Measurements from ENCODE around the gene SLC16A3.
A peak's percentile ranks its signal among the peaks of the same experiment; 100 is the strongest.
"Not testable (repeated sequence)": the region's sequence is repeated elsewhere in the genome, so short reads cannot be mapped to it uniquely, and the experiment has no call there.

The SLC16A3 gene

DNA sequence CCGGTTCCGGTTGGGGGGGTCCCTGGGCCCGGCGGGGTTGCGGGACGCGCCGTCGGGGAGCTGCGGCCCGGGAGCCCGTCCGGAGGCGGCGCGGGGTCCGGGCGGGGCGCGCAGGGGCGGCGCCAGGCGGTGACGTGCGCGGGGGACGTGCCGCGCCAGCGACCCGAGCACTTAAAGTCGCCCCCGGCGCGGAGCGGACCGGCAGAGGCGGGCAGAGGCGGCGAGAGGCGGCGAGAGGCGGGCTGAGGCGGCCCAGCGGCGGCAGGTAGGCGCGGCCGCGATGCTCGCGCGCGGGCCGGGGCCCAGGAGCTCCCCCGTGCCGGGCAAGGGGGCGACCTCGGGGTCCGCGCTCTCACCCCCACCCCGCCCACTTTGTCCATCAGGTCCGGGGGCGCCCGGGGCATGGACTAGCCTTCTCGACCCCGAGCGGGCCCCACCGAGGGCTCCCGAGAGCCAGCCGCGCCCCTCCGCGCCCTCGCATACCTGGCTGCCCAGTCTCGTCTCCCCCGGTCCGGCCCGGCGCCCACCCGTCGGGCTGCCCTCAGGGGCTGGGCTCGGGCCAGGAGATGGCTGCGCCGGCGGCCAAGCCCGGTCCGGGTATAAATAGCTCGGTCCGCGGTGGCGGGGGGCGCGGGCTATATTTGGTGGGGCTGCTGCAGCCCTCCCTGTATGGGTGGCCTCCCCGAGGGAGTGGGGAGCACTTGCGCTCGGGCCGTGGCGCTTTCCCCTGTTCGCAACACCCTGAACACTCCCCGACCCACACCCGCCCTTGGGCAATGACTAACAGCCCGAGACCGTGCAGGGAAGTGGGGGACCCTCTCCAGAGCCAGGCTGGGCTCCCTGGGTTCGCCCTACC lies at the start of gene SLC16A3:
TSS of gene SLC16A3 (plus strand) at position 201 of the 856 bp plus-strand sequence. CDS start 6,967 bp downstream, outside the sequence.
- peak; percentile 74 for DNase-seq (ENCODE audit: low read depth)

DNA sequence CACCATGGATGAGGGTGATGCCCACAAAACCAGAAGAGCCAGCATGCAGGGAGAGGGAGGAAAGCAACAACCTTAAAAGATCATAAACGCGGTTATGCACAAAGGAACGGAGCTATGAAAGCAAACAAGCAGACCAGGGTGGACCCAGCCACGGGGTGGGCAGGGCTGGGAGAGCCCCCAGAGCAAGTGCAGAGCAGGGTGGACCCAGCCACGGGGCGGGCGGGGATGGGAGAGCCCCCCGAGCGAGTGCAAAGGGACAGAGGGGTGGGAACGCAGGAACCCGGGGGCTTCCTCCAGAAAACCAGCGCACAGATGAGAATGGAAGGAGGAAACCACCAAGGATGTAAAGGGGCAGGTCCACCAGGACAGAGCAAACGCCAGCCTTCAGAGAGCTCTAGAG lies 49.4 kb upstream of the SLC16A3 start:
- DNase-seq (ENCODE audit: low read depth): no peak

DNA sequence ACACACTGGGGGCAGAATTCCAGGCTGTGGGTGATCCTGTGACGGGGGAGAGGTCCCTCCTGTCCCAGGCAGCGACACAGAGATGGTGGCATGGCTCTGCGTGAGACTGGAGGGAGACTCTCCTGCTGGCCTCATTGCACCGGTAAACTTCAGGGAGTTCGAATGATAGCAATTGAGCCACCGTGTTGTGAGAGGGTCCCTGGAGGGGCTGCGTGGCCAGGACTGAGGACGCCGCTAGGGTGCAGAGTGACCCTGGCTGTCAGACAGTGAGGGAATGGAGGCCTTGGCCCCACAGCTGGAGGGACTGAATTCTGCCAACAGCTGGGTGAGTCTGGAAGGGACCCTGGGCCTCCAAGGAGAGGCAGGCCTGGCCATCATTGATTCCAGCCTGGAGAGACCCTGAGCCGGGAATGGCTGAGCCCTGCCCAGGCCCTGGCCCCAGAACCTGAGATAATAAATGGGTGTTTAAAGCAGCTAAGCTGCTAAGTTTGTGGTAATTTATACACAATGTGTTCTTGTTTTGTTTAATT lies 48.8 kb upstream of the SLC16A3 start:
- DNase-seq (ENCODE audit: low read depth): no peak

DNA sequence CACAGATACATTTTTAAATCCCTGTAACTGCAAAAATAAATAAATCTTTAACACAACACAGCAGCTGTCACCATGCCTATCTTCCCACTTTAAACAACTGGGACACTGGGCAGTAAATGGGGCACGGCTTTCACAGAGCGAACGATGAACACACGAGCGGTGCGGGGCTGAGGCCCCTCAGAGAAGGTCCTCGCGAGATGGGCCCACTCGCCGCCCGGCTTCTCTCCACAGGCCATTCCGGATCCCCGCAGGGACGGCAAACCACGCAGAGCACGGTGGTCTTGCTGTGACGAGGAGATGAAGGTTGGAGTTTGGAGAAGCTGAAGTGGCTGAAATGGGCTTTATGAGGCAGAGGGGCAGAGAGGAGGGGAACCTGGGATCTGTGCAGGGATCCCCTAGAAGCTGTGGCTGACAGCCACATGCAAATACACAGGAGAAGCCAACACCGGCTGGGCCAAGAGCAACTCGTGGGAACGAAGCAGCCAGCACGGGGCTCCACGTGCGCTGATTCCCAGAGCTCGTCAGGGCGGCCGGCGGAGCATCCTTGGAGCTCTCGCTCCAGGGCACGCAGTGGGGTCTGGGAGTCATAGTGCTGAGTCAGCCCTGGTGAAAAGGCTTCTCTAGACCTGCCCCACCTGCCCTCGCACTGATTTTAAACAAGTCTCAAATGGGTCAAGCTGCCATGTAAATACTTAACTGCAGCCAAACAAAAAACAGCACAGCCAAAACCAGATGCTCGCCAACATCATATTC lies 47.9 kb upstream of the SLC16A3 start:
- DNase-seq (ENCODE audit: low read depth): peak; percentile 3

DNA sequence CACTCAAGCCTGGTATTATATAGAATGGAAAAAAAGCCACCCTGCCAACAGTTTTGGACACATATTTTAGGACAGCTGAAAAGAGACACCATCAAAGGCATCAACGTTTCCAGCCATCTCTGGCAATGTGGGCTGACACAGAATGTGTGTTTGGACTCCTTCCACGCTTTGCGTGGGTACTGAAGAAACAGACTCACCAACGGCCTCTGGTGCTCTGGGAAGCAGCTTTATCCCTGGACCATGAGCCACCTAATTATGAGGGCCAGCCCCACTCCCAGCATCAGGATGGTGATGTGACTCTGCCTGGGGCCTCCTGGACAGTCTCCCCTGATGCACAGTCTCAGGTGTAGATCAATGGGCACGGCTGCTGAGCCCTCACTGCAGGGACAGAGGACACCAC lies 44.1 kb upstream of the SLC16A3 start:
- DNase-seq (ENCODE audit: low read depth): no peak

DNA sequence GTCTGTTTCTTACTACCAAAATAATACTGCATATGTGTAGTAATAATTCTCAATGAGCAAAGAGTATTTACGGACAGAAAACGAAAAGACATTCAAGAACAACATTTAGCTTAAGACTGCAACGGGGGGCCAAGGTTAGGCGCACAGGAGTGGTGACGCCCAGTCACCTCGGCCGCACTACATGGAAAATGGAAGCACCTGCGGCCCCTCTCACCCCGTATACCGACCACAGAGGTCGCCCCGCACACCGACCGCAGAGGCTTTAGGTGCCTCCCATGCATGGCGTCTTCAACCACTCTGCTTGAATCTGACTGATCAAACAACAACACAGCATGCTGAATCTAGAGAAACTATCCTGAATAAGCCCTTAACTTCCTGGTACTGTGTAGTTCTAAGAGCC lies 42.6 kb upstream of the SLC16A3 start:
- DNase-seq (ENCODE audit: low read depth): no peak

DNA sequence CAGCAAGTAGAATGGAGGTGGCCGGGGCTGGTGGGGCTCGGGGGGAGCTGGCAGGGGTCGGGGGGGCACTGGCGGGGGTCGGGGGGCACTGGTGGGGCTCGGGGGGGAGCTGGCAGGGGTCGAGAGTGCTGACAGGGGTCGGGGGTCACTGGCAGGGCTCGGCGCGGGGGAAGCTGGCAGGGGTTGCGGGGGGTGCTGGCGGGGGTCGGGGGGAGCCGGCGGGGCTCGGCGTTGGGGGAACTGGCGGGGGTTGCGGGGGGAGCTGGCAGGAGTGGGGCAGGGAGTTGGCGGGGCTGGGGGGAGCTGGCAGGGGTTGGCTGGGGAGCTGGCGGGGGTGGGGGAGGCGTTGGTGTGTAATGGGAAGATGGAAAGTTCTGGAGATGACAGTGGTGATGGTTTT lies 41.3 kb upstream of the SLC16A3 start:
- DNase-seq (ENCODE audit: low read depth): no peak

DNA sequence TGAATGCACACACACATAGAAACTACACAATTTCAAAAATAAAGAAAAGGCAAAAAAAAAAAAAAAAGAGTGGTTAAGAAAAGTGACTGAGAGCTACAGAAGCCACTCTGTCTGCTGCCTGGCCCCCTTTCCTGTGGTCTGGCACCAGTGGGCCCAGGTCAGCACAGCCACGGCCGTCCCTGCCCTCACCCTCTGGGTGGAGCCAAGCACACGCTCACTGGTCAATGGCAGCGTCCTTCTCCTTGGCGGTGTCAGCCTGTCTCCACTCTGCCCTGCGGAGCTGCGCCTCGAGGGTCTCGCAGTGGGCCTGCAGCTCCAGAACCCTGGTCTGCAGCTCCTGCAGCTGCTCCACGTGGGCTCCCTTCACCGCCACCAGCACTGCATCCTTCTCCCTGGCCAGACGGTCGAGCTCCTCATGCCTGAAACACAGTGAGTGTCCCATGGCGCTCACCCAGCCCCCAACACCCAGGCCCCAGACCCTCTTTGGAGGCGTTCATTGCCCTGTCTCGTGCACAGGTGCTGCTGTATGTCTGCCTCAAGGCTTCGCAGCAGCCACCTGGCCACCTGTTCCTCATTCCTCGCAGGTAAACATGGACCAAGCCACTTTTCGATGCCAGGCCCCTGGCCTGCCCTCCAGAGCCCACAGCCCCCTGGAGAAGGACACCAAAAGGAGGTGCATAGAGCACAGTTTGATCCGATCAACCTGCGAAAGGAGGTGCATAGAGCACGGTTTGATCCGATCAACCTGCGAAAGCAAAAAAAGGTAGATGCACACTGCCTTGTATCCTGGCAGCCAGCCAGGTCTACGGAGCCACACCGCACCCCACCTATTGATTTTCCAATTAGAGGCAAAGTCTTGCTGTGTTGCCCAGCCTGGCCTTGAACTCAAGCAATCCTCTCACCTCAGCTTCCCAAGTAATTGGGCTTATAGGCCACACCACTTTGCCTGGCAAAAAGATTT lies 40.6 kb upstream of the SLC16A3 start:
- no peak for DNase-seq (ENCODE audit: low read depth)

DNA sequence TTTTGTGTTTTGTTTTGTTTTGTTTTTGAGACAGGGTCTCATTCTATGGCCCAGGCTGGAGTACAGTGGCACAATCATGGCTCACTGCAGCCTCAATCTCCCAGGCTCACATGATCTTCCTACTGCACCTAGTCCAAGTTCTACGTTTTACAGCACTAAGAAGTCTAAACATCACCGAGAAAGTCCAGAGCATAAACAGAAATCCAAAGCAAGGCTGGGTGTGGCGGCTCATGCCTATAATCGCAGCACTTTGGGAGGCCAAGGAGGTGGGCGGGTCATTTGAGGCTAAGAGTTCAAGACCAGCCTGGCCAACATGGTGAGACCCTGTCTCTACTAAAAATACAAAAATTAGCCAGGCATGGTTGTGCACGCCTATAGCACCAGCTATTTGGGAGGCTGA lies 35.8 kb upstream of the SLC16A3 start:
- not testable (repeated sequence) for DNase-seq (ENCODE audit: low read depth)

DNA sequence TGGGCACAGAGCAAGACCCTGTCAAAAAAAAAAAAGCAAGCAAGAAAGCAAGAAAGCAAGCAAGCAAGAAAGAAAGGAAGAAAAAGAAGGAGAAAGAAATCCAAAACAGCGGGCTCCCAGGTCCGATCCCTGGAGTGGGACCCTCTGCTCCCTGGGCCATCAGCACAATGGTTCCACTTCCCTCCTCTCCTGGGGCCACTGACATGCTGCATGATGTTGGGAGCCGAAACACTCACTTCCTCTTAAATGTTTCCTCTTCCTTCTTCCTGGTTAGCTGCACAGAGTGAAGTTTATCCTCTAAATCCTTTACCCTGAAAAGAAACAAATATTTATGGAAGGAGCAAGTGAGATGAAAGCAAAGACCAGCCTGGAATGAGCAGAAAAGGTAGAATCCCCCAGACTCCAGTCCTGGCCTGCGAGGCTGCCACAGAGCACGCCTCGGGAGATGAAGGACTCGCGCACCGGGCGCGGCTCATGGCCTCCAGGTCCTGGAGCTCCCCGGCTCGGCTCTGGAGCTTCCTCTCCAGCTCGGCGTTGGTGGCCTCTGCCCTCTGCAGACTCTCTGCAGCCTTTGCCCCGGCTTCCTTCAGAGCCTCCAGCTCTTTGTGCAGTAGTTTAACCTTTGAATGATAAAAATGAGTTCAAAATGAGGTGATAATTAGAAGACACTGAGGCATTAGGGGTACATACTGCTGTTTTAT lies 35.2 kb upstream of the SLC16A3 start:
- no peak for DNase-seq (ENCODE audit: low read depth)

DNA sequence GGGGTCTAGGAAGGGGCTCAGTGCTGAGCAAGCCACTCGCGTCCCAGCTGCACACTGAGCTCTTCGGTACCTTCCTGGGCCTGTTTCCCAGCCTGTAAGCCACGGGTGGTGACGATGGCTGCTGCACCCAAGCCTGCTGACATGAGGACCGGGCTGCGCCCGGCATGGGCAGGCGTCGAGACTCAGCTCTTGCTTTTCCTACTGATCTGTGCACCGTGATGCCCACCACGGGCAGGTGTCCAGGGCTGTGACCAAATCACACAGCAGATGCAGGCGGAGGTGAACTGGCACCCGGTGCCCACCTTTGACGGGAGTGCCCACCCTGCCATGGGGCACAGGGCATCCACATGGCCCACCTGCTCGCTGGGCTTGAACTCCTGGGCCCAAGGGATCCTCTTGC lies 34.1 kb upstream of the SLC16A3 start:
- DNase-seq (ENCODE audit: low read depth): no peak

DNA sequence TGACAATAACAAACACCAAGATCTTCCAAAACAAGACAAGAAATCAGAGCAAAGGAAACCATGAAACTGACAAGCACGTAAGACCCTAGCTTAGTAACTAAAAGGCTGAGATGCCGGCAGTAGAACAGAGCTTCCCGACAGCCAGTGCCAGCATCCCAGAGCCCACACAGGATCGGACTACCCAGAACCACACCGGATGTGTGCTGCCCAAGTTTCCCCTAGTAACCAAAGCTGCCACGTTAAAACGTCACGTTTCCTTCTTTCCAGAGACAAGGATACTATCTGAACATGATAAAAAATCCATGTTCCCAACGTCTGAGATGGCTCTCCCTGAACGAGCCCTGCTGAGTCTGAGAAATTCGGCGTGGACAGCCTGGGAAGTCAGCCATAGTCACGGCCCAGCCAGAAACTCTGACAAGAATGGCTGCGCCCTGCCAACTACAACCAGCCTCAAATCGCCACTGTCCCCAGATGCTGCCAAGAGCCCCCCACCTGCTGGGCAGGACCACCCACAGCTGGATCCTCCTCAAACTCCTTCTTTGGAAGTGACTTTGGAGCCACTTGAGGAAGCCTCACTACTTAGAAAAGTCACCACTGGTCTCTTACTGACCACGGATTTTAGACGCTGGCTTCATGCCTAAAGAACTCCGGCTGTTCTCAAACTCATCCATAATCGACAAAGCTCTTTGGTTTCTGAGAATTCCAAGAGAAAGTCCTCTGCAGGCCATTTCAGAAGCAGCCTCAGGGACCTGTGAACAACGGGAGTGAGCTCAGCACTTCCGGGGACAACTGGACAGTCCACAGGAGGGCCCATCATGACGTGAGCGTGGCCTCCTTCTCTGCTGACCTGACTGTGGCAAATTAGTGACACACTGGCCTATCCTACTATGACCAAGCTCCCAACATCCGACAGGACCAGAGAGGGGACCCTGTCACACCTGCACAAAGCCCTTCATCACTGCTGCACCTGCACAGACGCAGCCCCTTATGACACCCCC lies 32.9 kb upstream of the SLC16A3 start:
- DNase-seq (ENCODE audit: low read depth): no peak

DNA sequence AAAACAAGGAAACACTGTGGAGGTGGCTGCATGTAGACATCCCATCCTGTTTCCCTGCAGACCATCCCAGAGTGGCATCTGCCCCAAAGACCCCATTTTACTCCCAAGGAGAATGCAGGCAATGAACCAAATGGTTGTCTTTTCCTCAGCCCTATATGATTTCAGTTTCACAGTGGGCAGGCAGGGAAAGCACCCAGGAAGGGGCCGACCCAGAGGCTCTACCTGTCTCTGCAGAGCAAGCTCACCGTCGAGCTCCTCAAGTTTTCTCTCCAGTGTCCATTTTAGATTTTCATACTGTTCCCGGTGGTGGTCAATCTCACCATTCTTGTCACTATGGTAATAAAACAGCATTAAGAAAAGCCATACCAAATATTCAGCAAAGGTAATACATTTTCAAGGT lies 30.8 kb upstream of the SLC16A3 start:
- DNase-seq (ENCODE audit: low read depth): no peak

DNA sequence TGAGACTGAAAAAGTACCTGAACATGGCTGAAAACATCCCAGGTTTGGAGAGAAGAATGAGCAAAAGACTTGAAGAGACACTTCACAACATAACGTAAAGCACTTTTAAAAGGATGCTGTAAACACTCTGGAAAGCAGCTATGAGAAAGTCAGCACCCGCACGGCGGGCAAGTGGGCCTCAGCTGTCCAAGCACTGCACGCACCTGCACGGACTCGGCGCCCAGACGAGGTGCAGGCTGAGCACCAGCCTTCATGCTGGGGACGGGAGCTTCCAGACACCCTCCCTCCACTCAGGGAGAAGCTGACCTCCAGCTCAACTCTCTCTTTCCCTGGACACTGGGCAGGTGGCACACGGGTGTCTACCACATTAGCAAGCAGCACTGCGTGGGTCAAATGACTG lies 29.3 kb upstream of the SLC16A3 start:
- DNase-seq (ENCODE audit: low read depth): no peak

DNA sequence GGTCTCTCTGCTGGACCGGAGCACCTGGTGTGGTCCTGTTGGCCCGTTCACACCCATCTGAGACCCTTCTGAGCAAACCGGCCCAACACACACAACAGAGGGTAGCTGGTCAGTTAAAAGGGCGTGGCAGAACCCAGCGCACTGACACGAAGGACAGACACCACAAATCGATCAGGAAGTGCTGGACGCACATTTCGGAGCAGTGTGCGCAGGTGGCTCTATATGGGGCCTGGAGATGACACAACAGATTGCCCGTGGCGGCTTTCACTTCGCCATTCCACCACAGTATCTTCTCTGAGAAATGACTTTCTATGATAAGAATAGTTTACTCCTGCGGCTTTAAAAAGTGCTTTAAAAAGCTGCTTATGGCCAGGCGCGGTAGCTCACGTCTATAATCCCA lies 28.7 kb upstream of the SLC16A3 start:
- DNase-seq (ENCODE audit: low read depth): no peak

DNA sequence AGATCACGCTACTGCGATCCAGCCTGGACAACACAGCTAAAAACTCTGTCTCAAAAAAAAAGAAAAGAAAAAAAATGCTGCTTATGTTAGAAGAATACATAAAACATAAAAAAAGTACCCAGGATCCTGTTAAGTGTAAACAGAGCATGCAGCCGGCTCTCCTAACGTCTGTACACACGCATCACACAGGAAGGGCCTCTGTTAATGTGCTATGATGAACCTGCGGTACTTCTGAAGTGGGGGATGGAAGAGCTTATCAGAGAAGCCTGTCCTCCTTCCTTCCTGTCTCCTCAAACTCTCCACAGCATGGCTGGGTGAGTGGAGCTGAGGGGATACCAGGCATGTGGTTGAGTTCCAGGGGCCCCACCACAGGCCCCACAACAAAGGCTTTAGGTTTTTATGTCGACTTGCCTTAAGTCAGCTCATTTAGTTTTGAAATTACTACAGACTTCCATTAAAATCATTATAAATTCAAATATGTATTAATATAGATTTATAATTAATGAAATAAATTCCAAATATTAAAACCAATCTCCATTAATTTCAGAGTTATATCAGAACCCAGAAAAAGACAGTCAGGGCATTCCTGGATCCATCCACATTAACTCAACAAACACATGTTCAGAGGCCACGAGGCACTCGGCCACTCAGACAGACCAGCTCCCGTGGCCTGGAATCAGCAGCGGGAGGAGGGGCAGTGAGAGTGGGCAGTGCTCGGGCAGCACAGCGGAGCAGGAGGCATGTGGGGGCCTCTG lies 27.9 kb upstream of the SLC16A3 start:
- peak; percentile 79 for DNase-seq (ENCODE audit: low read depth)

DNA sequence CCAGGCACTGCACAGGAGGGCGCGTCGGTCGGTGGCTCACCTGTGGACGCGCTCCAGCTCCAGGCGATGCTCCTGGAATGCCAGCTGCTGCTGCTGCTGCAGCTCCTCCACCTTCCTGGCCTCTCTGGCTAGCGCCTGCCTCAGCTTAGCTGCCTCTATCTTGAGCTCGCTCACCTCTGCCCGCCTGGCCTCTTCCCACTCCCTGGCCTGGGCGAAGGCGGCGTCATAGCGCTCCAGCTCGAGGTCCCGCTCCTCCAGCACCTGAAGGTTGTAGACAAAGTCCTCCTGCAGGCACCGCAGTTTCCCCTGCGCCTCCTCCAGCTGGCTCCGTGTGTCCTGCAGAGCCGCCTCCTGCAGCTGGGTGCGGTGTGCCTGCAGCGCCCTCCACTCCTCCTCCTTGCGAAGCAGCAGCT lies 27.3 kb upstream of the SLC16A3 start:
- DNase-seq (ENCODE audit: low read depth): no peak

DNA sequence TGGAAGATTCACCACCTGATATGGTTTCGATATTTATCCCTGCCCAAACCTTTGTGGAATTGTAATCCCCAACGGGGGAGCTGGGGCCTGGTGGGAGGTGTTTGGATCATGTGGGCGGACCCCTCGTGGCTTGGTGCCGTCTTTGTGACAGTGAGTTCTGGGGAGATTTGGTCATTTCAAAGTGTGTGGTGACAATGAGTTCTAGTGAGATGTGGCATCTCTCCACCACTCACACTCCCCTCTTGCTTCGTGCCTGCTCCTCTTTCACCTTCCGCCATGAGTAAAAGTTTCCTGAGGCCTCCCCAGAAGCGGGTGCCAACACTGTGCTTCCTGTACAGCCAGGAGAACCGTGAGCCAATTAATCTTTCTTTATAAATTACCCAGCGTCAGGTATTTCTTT lies 25.9 kb upstream of the SLC16A3 start:
- DNase-seq (ENCODE audit: low read depth): no peak

DNA sequence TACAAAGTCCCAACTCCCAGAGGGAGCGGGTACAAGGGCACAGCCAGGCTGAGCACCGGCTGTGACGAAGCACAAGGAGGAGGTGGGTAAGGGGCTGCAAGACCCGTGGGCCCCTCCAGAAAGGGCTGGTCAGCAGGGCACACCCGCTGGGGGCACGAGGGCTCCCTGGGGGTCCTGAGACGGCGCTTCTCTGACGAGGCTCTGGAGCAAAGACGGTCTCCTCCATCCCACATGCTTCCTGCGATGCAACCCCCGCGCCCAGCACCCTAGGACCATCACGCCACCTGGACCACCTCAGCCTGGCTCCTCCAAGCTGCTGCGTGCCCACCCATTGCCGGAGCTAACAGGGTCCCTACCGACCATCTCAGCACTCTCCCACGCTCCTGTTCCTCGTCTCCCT lies 24.9 kb upstream of the SLC16A3 start:
- no peak for DNase-seq (ENCODE audit: low read depth)

Measured in amniotic epithelial cell (primary cell).